Motor neuron (in vitro differentiated cells): ENCODE results near the gene NF1. TPM values are rescaled to one million over a fixed set of nuclear protein-coding genes. Genes with fewer than 3 reads are reported as not detected.
A peak's percentile ranks its signal among the peaks of the same experiment; 100 is the strongest.
"Not testable (repeated sequence)": the region's sequence is repeated elsewhere in the genome, so short reads cannot be mapped to it uniquely, and the experiment has no call there.

Experiments
- ATAC-seq, 8 experiments: fragments of 200-7000 bp; cut with Tn5 transposase; replicated peaks in 6 of 8; 2 replicates each; pipeline ENCODE4 v1.8.0; 2021; ENCODE audit warnings: mild to moderate bottlenecking in 8 of 8, moderate library complexity in 8 of 8
- H3K27ac ChIP-seq, 2 donors: fragments of 250-450 bp; sonication (Bioruptor Pico); 2 replicates each; pipeline ENCODE4 v1.9.0; 2021; ENCODE audit warnings: antibody characterized with exemption in 2 of 2, mild to moderate bottlenecking in 2 of 2, moderate library complexity in 1 of 2
- H3K4me1 ChIP-seq, 2 donors: fragments of 250-450 bp; sonication (Bioruptor Pico); replicated peaks in 1 of 2; 2 replicates each; pipeline ENCODE4 v1.6.1; 2021; ENCODE audit warnings: antibody characterized with exemption in 2 of 2, mild to moderate bottlenecking in 2 of 2, moderate library complexity in 1 of 2
- H3K4me3 ChIP-seq, 5 donors: fragments of 250-450 bp; sonication (Bioruptor Pico); 2 replicates each; pipeline ENCODE4 v1.9.0; 2021; ENCODE audit warnings: antibody characterized with exemption in 5 of 5, mild to moderate bottlenecking in 5 of 5, moderate library complexity in 4 of 5
- WGBS, 10 experiments: fragments of 450-650 bp; shearing (Covaris generic); methylation state at CpG; one replicate each; pipeline ENCODE4 v1.0.0; 2022; 5-methylcytosine and 5-hydroxymethylcytosine counted together
- in situ Hi-C, 9 experiments: fragments of 400-800 bp; cut with MboI; loops; one replicate each; pipeline ENCODE4 v1.15.0; 2021; ENCODE audit warnings: low sequenced_read_pairs in 9 of 9, low pct_unique_long_range_greater_than_20kb in 2 of 9; ENCODE audit not compliant: unreplicated experiment in 9 of 9
- total RNA-seq, 8 experiments: library from RNA; unstranded; fragments of 300-600 nt; gene quantifications; 2 replicates each; pipeline versions ENCODE4 v1.2.3 to v1.2.4, GENCODE V29; 2022

NF1 gene
- total RNA-seq, 8 experiments from 2014 or later = 32.1 to 158 (median 50.6) TPM

GRCh38 chr17:31260151-31260550, 165.4 kb downstream of the NF1 start:
- Histone ChIP-seq H3K4me3 (no peak overlapping the region), H3K4me1 (no peaks in the 10 kb centered on the region), H3K27ac (no peak overlapping the region)
- WGBS, 10 experiments = 66 to 100% (median 93%) methylated on average over 2 to 3 of the region's 3 CpGs; no CpG with 5 or more reads in 1 of the 10 experiments
- ATAC-seq = no peak
- in situ Hi-C loops = no loop called here

- Histone ChIP-seq H3K27ac (no peak overlapping the region), H3K4me1 (no peaks in the 10 kb centered on the region), H3K4me3 (no peak overlapping the region)
- WGBS, 10 experiments = 17 to 100% (median 78%) methylated on average over 1 of the region's 1 CpG; no CpG with 5 or more reads in 3 of the 10 experiments
- in situ Hi-C loops = no loop called here
- ATAC-seq = no peak
Measured at GRCh38 chr17:31261601-31262000, 166.8 kb downstream of the NF1 start.

GRCh38 chr17:31262923-31263322, 168.1 kb downstream of the NF1 start:
- WGBS, 10 experiments = 90 to 100% (median 100%) methylated on average over 1 of the region's 1 CpG; no CpG with 5 or more reads in 4 of the 10 experiments
- H3K4me3 ChIP-seq, in situ Hi-C loops, H3K4me1 ChIP-seq, H3K27ac ChIP-seq, ATAC-seq: not testable (repeated sequence)

- Histone ChIP-seq H3K27ac (no peak overlapping the region), H3K4me1 (peaks cover 0 to 4% of the 10 kb centered on the region in 2 donors), H3K4me3 (no peak overlapping the region)
- in situ Hi-C loops = no loop called here
- WGBS, 10 experiments = 83 to 100% (median 96%) methylated on average over 1 to 2 of the region's 2 CpGs; no CpG with 5 or more reads in 4 of the 10 experiments
- no peak for ATAC-seq
Measured at GRCh38 chr17:31266042-31266441, 171.3 kb downstream of the NF1 start.

GRCh38 chr17:31269036-31269577, 174.3 kb downstream of the NF1 start:
- in situ Hi-C loops = no loop called here
- Histone ChIP-seq H3K27ac (no peak overlapping the region), H3K4me1 (peaks cover 0 to 4% of the 10 kb centered on the region in 2 donors), H3K4me3 (no peak overlapping the region)
- peak in 4 of 8 experiments; percentile 10 to 48 (median 46) for ATAC-seq
- WGBS, 10 experiments = 83 to 100% (median 92%) methylated on average over 1 to 2 of the region's 2 CpGs; no CpG with 5 or more reads in 3 of the 10 experiments

- ATAC-seq = peak; percentile 67 to 99 (median 88)
- H3K4me1 ChIP-seq = peaks cover 0 to 4% of the 10 kb centered on the region in 2 donors
- H3K4me3 ChIP-seq = no peak overlapping the region
- WGBS, 10 experiments = 0 to 56% (median 33%) methylated on average over 1 of the region's 1 CpG; no CpG with 5 or more reads in 5 of the 10 experiments
- in situ Hi-C loops = no loop called here
- H3K27ac ChIP-seq = no peak overlapping the region
Measured at GRCh38 chr17:31269578-31269983, 174.8 kb downstream of the NF1 start.

- WGBS, 10 experiments = 75 to 100% (median 92%) methylated on average over 1 of the region's 1 CpG; no CpG with 5 or more reads in 6 of the 10 experiments
Measured at GRCh38 chr17:31272236-31272635, 177.5 kb downstream of the NF1 start.

GRCh38 chr17:31272803-31273202, 178.0 kb downstream of the NF1 start:
- Histone ChIP-seq H3K27ac (no peak overlapping the region), H3K4me1 (peaks cover 0 to 4% of the 10 kb centered on the region in 2 donors), H3K4me3 (no peak overlapping the region)
- in situ Hi-C loops = no loop called here
- ATAC-seq = no peak

More at GRCh38 chr17:31272236-31272635, 177.5 kb downstream of the NF1 start:
- H3K4me1 ChIP-seq = peaks cover 0 to 4% of the 10 kb centered on the region in 2 donors
- no peak overlapping the region for H3K4me3 ChIP-seq
- H3K27ac ChIP-seq = no peak overlapping the region
- ATAC-seq = no peak
- in situ Hi-C loops = no loop called here

GRCh38 chr17:31273516-31273915, 178.7 kb downstream of the NF1 start:
- H3K4me1 ChIP-seq = peaks cover 0 to 4% of the 10 kb centered on the region in 2 donors
- H3K4me3 ChIP-seq = no peak overlapping the region
- 17 to 100% (median 83%) methylated on average over 1 of the region's 1 CpG; no CpG with 5 or more reads in 4 of the 10 experiments for WGBS, 10 experiments
- in situ Hi-C loops = no loop called here
- no peak for ATAC-seq
- H3K27ac ChIP-seq = no peak overlapping the region

- Histone ChIP-seq H3K4me3 (no peak overlapping the region), H3K27ac (no peak overlapping the region), H3K4me1 (peaks cover 2 to 4% of the 10 kb centered on the region in 2 donors)
- WGBS, 10 experiments = 13 to 100% (median 88%) methylated on average over 1 to 2 of the region's 2 CpGs
- in situ Hi-C loops = no loop called here
- ATAC-seq = peak in 1 of 8 experiments; percentile 19
Measured at GRCh38 chr17:31274252-31274651, 179.5 kb downstream of the NF1 start.

- Histone ChIP-seq H3K27ac (no peak overlapping the region), H3K4me1 (peaks cover 0 to 2% of the 10 kb centered on the region in 2 donors), H3K4me3 (no peak overlapping the region)
- 75 to 100% (median 100%) methylated on average over 1 of the region's 1 CpG; no CpG with 5 or more reads in 2 of the 10 experiments for WGBS, 10 experiments
- in situ Hi-C loops = no loop called here
- ATAC-seq = no peak
Measured at GRCh38 chr17:31275116-31275515, 180.3 kb downstream of the NF1 start.

GRCh38 chr17:31279401-31279800, 184.6 kb downstream of the NF1 start:
- ATAC-seq = no peak
- Histone ChIP-seq H3K4me1 (peaks cover 0 to 2% of the 10 kb centered on the region in 2 donors), H3K4me3 (no peak overlapping the region), H3K27ac (no peak overlapping the region)
- in situ Hi-C loops = no loop called here
- 65 to 100% (median 93%) methylated on average over 1 to 2 of the region's 2 CpGs; no CpG with 5 or more reads in 1 of the 10 experiments for WGBS, 10 experiments

GRCh38 chr17:31281061-31281460, 186.3 kb downstream of the NF1 start:
- in situ Hi-C loops = no loop called here
- ATAC-seq = no peak
- Histone ChIP-seq H3K4me1 (peaks cover 0 to 2% of the 10 kb centered on the region in 2 donors), H3K4me3 (no peak overlapping the region), H3K27ac (no peak overlapping the region)
- 92 to 100% (median 100%) methylated on average over 1 to 2 of the region's 2 CpGs; no CpG with 5 or more reads in 3 of the 10 experiments for WGBS, 10 experiments

- H3K27ac ChIP-seq = no peak overlapping the region
- ATAC-seq = no peak
- H3K4me1 ChIP-seq = peaks cover 0 to 2% of the 10 kb centered on the region in 2 donors
- in situ Hi-C loops = no loop called here
- no peak overlapping the region for H3K4me3 ChIP-seq
Measured at GRCh38 chr17:31283841-31284240, 189.1 kb downstream of the NF1 start.
